Measurements from ENCODE around the gene SLAMF9. TPM values are rescaled to one million over a fixed set of nuclear protein-coding genes. Genes with fewer than 3 reads are reported as not detected.
A peak's percentile ranks its signal among the peaks of the same experiment; 100 is the strongest.

Gene SLAMF9
- total RNA-seq, 1 donor from 2014 or later: not detected

DNA sequence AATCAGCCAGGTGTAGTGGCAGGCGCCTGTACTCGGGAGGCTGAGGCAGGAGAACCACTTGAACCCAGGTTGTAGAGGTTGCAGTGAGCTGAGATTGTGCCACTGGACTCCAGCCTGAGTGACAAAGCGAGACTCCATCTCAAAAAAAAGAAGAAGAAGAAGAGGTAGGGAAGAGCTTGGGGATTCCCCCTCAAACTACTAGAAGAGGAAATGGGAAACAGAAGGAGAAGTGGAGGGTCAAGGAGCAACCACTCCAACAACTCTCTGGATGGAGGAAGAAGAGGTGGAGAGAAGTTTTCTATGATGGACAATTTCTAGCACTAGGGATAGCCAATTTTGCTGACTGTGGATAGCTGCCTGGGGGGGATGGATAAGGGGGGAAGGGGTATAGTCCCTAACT is 14.9 kb upstream of the SLAMF9 start:
- Histone ChIP-seq H3K27me3 (ENCODE audit: low read depth) (peaks cover 6% of the 10 kb centered on the region), H3K9me3 (replicated peaks) (no peaks in the 10 kb centered on the region), H3K4me1 (peaks cover 13% of the 10 kb centered on the region), H3K36me3 (no peaks in the 10 kb centered on the region), H3K4me3 (no peak overlapping the region), H3K27ac (replicated peaks) (no peak overlapping the region)
- DNase-seq: no peak
- TF ChIP-seq, protein P1, sequence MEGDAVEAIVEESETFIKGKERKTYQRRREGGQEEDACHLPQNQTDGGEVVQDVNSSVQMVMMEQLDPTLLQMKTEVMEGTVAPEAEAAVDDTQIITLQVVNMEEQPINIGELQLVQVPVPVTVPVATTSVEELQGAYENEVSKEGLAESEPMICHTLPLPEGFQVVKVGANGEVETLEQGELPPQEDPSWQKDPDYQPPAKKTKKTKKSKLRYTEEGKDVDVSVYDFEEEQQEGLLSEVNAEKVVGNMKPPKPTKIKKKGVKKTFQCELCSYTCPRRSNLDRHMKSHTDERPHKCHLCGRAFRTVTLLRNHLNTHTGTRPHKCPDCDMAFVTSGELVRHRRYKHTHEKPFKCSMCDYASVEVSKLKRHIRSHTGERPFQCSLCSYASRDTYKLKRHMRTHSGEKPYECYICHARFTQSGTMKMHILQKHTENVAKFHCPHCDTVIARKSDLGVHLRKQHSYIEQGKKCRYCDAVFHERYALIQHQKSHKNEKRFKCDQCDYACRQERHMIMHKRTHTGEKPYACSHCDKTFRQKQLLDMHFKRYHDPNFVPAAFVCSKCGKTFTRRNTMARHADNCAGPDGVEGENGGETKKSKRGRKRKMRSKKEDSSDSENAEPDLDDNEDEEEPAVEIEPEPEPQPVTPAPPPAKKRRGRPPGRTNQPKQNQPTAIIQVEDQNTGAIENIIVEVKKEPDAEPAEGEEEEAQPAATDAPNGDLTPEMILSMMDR (IDR thresholded peaks at IDR 0.05; ENCODE audit: borderline replicate concordance): no peak
- intact Hi-C loops (cut with micrococcal nuclease): no loop called here

DNA sequence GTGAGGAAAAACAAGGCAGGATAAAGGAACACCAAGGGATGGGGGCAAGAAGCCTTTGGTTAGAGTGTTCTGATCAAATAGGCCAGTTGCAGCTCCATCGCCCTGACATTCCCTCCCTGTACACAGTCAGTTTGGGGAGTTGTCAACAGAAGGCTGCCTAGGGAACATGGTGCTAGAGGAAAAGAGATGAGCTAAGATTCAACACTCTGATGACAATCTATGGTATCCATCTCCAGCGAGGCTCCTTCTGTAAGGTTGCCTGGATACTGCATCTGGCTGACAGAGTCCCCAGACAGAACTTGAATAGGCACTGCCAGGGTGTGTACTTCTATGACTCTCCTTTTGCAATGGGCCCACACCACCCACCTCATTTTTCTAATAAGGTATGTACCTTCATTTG is 11.2 kb upstream of the SLAMF9 start:
- TF ChIP-seq, protein P1 (IDR thresholded peaks at IDR 0.05; ENCODE audit: borderline replicate concordance): no peak
- Histone ChIP-seq H3K4me1 (peaks cover 1% of the 10 kb centered on the region), H3K4me3 (no peak overlapping the region), H3K36me3 (no peaks in the 10 kb centered on the region), H3K9me3 (replicated peaks) (no peaks in the 10 kb centered on the region), H3K27ac (replicated peaks) (no peak overlapping the region), H3K27me3 (ENCODE audit: low read depth) (peaks cover 15% of the 10 kb centered on the region)
- no peak for DNase-seq
- intact Hi-C loops (cut with micrococcal nuclease): no loop called here

DNA sequence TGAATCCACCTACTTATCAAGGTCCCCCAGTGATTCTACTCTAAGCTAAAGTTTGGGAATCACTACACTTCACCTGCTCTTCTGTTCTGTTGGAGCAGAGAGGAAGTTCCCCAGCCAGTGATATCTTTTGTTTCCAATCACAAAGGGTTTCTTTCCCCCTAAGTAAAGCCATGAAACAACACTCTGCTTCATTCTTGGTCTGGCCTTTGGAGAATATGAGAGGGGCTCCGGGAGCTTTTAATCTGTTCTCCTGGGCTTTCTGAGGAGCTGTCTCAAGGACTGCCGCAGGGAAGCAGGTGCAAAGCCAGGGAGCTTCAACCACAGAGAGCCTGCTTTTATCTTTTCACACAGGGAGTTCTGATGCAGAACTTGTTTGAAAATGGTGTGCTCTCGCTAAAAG is 10.1 kb upstream of the SLAMF9 start:
- Histone ChIP-seq H3K4me3 (no peak overlapping the region), H3K36me3 (no peaks in the 10 kb centered on the region), H3K27me3 (ENCODE audit: low read depth) (peaks cover 15% of the 10 kb centered on the region), H3K4me1 (no peaks in the 10 kb centered on the region), H3K9me3 (replicated peaks) (no peaks in the 10 kb centered on the region), H3K27ac (replicated peaks) (no peak overlapping the region)
- intact Hi-C loops (cut with micrococcal nuclease): no loop called here
- no peak for DNase-seq
- TF ChIP-seq, protein P1 (IDR thresholded peaks at IDR 0.05; ENCODE audit: borderline replicate concordance): no peak

DNA sequence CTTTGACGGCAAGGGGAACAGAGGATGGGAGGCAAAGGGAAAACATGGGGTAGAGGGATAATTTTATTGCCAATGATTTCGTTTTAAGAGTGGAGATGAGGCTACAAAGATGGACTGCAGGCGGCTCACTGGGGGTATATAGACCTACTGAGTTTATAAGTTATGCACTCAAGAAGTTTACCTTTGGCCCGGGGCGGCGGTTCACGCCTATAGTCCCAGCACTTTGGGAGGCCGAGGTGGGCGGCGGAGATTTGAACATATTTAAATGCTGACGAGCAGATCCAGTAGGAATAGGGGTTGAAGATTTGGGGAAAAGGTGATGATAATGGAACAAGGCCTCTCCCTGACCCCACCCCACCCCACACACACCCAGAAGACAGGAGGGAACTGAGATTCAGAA is 8.1 kb upstream of the SLAMF9 start:
- Histone ChIP-seq H3K4me3 (no peak overlapping the region), H3K36me3 (no peaks in the 10 kb centered on the region), H3K4me1 (no peaks in the 10 kb centered on the region), H3K9me3 (replicated peaks) (no peaks in the 10 kb centered on the region), H3K27ac (replicated peaks) (no peak overlapping the region), H3K27me3 (ENCODE audit: low read depth) (peaks cover 15% of the 10 kb centered on the region)
- DNase-seq: no peak
- intact Hi-C loops (cut with micrococcal nuclease): no loop called here
- TF ChIP-seq, protein P1 (IDR thresholded peaks at IDR 0.05; ENCODE audit: borderline replicate concordance): no peak

DNA sequence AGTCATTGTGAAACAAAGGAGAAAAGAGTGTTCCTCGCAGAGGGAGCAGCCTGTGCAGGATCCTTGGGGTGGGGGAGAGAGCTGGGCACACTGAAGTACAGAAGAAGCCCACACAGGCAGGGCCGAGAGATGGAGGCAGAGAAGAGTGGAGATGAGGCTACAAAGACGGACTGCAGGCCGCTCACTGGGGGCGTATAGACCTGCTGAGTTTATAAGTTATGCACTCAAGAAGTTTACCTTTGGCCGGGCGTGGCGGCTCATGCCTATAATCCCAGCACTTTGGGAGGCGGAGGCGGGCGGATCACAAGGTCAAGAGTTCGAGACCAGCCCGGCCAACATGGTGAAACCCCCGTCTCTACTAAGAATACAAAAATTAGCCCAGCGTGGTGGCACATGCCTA is 7.6 kb upstream of the SLAMF9 start:
- no peak overlapping the region for H3K27ac ChIP-seq (replicated peaks)
- no peaks in the 10 kb centered on the region for H3K9me3 ChIP-seq (replicated peaks)
- H3K36me3 ChIP-seq: no peaks in the 10 kb centered on the region
- H3K27me3 ChIP-seq (ENCODE audit: low read depth): peaks cover 15% of the 10 kb centered on the region
- TF ChIP-seq, protein P1 (IDR thresholded peaks at IDR 0.05; ENCODE audit: borderline replicate concordance): no peak
- no peak for DNase-seq
- peak overlapping the region; percentile 32 for H3K4me3 ChIP-seq
- no peaks in the 10 kb centered on the region for H3K4me1 ChIP-seq
- intact Hi-C loops (cut with micrococcal nuclease): no loop called here
